Testis (tissue), 2 donors: Measurements from ENCODE around the gene DNHD1.

Experiments
- POLR2A ChIP-seq: fragments of 450-650 bp; IDR thresholded peaks from one replicate; pipeline ENCODE4 v1.6.1; 2017; ENCODE audit warnings: antibody characterized with exemption, mild to moderate bottlenecking, moderate library complexity
- TF ChIP-seq, protein P1 (sequence below), 3 experiments: fragments of 450-650 bp in 2 of 3; fragments of 200-600 bp in 1 of 3; sonication (generic) in 1 of 3; IDR thresholded peaks; one replicate each; pipeline ENCODE4 v1.5.1; 2016 to 2019; ENCODE audit warnings: antibody characterized with exemption in 3 of 3, mild to moderate bottlenecking in 2 of 3, moderate library complexity in 1 of 3

DNA sequence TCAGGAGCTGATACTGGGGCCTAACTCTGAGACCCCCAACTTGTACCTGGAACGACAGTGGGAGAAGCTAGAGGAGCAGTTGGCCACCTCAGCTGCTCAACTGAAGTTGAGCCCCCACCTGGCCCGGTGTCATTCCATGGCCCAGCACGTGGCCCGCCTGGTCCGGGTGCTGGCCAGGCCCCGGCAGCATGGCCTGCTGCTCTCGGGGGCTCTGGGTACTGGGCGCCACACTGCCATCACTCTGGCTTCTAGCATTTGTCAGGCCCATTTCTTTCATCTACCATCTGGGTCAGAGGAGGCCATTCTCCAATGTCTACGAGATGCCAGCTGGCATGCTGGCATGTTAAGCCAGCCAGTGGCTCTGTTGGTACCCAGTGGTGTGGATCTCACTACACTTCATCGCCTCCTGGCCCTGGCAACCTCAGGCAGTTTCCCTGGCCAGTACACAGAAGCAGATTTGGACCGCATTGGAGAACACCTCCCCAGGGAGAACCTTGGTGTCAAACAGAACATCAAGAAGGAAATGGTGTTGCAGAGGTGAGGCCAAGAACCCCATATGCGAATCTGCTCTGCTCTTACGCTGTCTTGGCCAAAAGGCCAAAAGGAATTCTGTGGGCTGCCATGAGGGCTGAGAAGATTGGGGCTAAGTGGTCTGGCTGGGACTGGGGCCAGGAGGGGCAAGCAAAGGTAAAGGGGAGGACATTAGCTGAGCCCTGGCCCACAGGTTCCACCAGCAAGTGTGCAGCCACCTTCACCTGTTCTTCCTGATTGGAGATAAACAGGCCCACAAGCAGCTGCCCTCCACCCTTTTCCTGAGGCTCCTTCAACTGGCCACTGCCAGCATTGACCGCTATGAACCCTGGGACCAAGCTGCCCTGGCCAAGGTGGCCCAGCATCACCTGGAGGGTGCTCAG, 60.9 kb downstream of the DNHD1 start:
- TF ChIP-seq POLR2A, result no peak
- TF ChIP-seq, protein P1, sequence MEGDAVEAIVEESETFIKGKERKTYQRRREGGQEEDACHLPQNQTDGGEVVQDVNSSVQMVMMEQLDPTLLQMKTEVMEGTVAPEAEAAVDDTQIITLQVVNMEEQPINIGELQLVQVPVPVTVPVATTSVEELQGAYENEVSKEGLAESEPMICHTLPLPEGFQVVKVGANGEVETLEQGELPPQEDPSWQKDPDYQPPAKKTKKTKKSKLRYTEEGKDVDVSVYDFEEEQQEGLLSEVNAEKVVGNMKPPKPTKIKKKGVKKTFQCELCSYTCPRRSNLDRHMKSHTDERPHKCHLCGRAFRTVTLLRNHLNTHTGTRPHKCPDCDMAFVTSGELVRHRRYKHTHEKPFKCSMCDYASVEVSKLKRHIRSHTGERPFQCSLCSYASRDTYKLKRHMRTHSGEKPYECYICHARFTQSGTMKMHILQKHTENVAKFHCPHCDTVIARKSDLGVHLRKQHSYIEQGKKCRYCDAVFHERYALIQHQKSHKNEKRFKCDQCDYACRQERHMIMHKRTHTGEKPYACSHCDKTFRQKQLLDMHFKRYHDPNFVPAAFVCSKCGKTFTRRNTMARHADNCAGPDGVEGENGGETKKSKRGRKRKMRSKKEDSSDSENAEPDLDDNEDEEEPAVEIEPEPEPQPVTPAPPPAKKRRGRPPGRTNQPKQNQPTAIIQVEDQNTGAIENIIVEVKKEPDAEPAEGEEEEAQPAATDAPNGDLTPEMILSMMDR (IDR thresholded peaks at IDR 0.05), result no peak
